SU-DHL-6 (cell line): ENCODE results near the gene PDZD2.

Experiments used
- H2AFZ ChIP-seq: fragments of 200-600 bp; sonication (generic); 2 replicates; pipeline ENCODE4 v1.6.1; 2014; ENCODE audit warnings: low read depth, mild to moderate bottlenecking, moderate library complexity, mixed read lengths, antibody characterized with exemption, low read length; ENCODE audit not compliant: severe bottlenecking
- H3F3A ChIP-seq: fragments of 200-600 bp; shearing (Covaris generic); 2 replicates; pipeline ENCODE4 v1.6.0; 2016; ENCODE audit warnings: antibody characterized with exemption, mild to moderate bottlenecking; ENCODE audit not compliant: insufficient read depth
- H3K27ac ChIP-seq: fragments of 200-600 bp; sonication (generic); 2 replicates; pipeline ENCODE4 v1.5.1; 2016; ENCODE audit warnings: low read depth, mild to moderate bottlenecking, low read length, moderate library complexity, mixed read lengths
- H3K27me3 ChIP-seq: fragments of 200-600 bp; sonication (generic), shearing (Covaris generic); 2 replicates; pipeline ENCODE4 v1.6.0; 2014; ENCODE audit warnings: mild to moderate bottlenecking, low read length
- H3K36me3 ChIP-seq: fragments of 200-600 bp; sonication (generic); 2 replicates; pipeline ENCODE4 v1.6.1; 2014; ENCODE audit warnings: mild to moderate bottlenecking, low read length, mixed read lengths
- H3K4me2 ChIP-seq: fragments of 300-600, 200-600 bp; shearing (Covaris generic), sonication (generic); 2 replicates; pipeline ENCODE4 v1.6.0; 2014; ENCODE audit warnings: low read length, low read depth, mild to moderate bottlenecking; ENCODE audit not compliant: poor library complexity, severe bottlenecking
- H3K4me3 ChIP-seq: fragments of 200-600 bp; sonication (generic); 2 replicates; pipeline ENCODE4 v1.5.1; 2014; ENCODE audit warnings: antibody characterized with exemption, low read length, mild to moderate bottlenecking, mixed read lengths; ENCODE audit not compliant: insufficient read depth, poor library complexity, severe bottlenecking
- H3K79me2 ChIP-seq: fragments of 200-600 bp; sonication (generic); 2 replicates; pipeline ENCODE4 v1.6.1; 2014; ENCODE audit warnings: mild to moderate bottlenecking, low read length, moderate library complexity; ENCODE audit not compliant: insufficient read depth
- H3K9ac ChIP-seq: fragments of 200-600 bp; sonication (generic); 2 replicates; pipeline ENCODE4 v1.7.0; 2014; ENCODE audit warnings: mild to moderate bottlenecking, low read length
- H3K9me2 ChIP-seq: fragments of 200-600 bp; sonication (generic); replicated peaks from 2 replicates; pipeline ENCODE4 v1.6.1; 2014; ENCODE audit warnings: low read length; ENCODE audit not compliant: insufficient read depth
- H3K9me3 ChIP-seq: fragments of 200-600 bp; sonication (generic); 2 replicates; pipeline ENCODE4 v1.6.1; 2014; ENCODE audit warnings: low read length, mixed read lengths; ENCODE audit not compliant: insufficient read depth
- H4K20me1 ChIP-seq: fragments of 200-600 bp; sonication (generic); 2 replicates; pipeline ENCODE4 v1.6.1; 2014; ENCODE audit warnings: low read depth, mild to moderate bottlenecking, antibody characterized with exemption, low read length, moderate library complexity, mixed read lengths
- EZH2phosphoT487 ChIP-seq: fragments of 200-600 bp; sonication (generic), shearing (Covaris generic); conservative IDR thresholded peaks from 2 replicates; pipeline ENCODE4 v1.6.1; 2018; ENCODE audit warnings: mild to moderate bottlenecking, antibody characterized with exemption, low read length, moderate library complexity, mixed read lengths
- TF ChIP-seq, protein P1 (sequence below): fragments of 200-600 bp; sonication (generic); IDR thresholded peaks from one replicate; pipeline ENCODE4 v1.5.1; 2017; ENCODE audit warnings: antibody characterized with exemption, mild to moderate bottlenecking, low read length, moderate library complexity; ENCODE audit not compliant: insufficient read depth, poor library complexity, severe bottlenecking

PDZD2 gene

DNA sequence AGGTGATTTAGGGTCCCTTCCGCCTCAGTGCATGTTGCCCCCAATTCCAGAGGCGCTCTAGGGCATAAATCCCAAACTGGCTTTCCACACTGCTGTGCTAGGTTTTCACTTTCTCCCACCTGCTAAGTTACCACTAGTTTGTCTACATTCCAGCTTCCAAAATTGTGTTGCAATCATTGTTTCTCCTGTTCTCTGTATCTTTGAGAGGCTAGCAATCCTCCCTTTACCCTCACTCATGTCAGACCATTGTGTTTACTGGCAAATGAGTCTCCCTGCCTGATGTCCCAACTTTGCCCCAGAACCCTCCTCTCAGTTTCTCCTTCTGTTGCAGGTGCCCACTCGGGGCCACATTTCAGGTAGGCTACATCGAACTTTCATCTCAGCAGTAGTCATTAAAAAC lies 221.3 kb downstream of the PDZD2 start:
- Histone ChIP-seq H3K9ac (no peak overlapping the region), H3K79me2 (no peaks in the 10 kb centered on the region), H3K36me3 (no peaks in the 10 kb centered on the region), H3K4me2 (no peak overlapping the region), H3K27me3 (no peaks in the 10 kb centered on the region), H4K20me1 (no peaks in the 10 kb centered on the region), H3F3A (no peaks in the 10 kb centered on the region), H3K27ac (no peak overlapping the region), H3K9me2 (no peaks in the 10 kb centered on the region), H3K9me3 (peaks cover 11% of the 10 kb centered on the region; the same call in 1 of the 2 replicates), H3K4me3 (no peak overlapping the region), H2AFZ (no peak overlapping the region)
- TF ChIP-seq, protein P1, sequence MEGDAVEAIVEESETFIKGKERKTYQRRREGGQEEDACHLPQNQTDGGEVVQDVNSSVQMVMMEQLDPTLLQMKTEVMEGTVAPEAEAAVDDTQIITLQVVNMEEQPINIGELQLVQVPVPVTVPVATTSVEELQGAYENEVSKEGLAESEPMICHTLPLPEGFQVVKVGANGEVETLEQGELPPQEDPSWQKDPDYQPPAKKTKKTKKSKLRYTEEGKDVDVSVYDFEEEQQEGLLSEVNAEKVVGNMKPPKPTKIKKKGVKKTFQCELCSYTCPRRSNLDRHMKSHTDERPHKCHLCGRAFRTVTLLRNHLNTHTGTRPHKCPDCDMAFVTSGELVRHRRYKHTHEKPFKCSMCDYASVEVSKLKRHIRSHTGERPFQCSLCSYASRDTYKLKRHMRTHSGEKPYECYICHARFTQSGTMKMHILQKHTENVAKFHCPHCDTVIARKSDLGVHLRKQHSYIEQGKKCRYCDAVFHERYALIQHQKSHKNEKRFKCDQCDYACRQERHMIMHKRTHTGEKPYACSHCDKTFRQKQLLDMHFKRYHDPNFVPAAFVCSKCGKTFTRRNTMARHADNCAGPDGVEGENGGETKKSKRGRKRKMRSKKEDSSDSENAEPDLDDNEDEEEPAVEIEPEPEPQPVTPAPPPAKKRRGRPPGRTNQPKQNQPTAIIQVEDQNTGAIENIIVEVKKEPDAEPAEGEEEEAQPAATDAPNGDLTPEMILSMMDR, result no peak
- no peak for TF ChIP-seq EZH2phosphoT487

- Histone ChIP-seq H3K4me3 (no peak overlapping the region), H3K9ac (no peak overlapping the region), H3K9me3 (peaks cover 11% of the 10 kb centered on the region; the same call in 1 of the 2 replicates), H2AFZ (no peak overlapping the region), H3K9me2 (no peaks in the 10 kb centered on the region), H3F3A (no peaks in the 10 kb centered on the region), H3K27me3 (no peaks in the 10 kb centered on the region), H4K20me1 (no peaks in the 10 kb centered on the region), H3K4me2 (no peak overlapping the region), H3K36me3 (no peaks in the 10 kb centered on the region), H3K79me2 (no peaks in the 10 kb centered on the region), H3K27ac (no peak overlapping the region)
- TF ChIP-seq EZH2phosphoT487, result no peak
- TF ChIP-seq, protein P1, result no peak
Measured at GRCh38 chr5:31860726-31861433, 221.9 kb downstream of the PDZD2 start.

DNA sequence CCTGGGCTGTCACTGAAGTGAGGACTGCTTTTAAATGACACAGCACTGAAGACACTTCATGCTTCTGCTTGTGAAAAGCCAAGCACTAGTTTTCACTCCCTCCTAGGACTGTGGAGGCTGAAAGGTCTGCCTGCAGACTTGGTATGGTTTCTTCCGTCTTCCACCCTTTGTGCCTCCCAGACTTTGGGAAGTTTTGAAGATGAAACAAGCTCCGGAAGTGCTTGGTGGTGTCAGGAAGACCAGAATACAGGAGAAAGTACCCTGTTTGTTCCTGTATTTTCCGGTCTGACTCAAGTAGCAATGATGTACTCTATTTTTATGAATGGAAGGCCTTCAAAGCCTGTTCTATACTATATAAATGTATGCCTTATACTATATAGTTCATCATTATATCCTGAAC lies 222.7 kb downstream of the PDZD2 start:
- Histone ChIP-seq H2AFZ (no peak overlapping the region), H3K36me3 (no peaks in the 10 kb centered on the region), H3F3A (no peaks in the 10 kb centered on the region), H3K4me3 (no peak overlapping the region), H3K4me2 (no peak overlapping the region), H3K9me3 (peaks cover 11% of the 10 kb centered on the region; the same call in 1 of the 2 replicates), H4K20me1 (no peaks in the 10 kb centered on the region), H3K27me3 (no peaks in the 10 kb centered on the region), H3K27ac (no peak overlapping the region), H3K9ac (no peak overlapping the region), H3K9me2 (no peaks in the 10 kb centered on the region), H3K79me2 (no peaks in the 10 kb centered on the region)
- TF ChIP-seq, protein P1, result no peak
- no peak for TF ChIP-seq EZH2phosphoT487
